Activated T-helper 9 cell treated with anti-CD3 and anti-CD28 coated beads, Interleukin-2, amount 50 U/mL, for 16 hours (primary cell): Measurements from ENCODE around the gene PARP9.

Experiments
- DNase-seq: peaks from one replicate; pipeline ENCODE4 v3.0.0-alpha.2; 2020; ENCODE audit warnings: low read depth

PARP9 gene

DNA sequence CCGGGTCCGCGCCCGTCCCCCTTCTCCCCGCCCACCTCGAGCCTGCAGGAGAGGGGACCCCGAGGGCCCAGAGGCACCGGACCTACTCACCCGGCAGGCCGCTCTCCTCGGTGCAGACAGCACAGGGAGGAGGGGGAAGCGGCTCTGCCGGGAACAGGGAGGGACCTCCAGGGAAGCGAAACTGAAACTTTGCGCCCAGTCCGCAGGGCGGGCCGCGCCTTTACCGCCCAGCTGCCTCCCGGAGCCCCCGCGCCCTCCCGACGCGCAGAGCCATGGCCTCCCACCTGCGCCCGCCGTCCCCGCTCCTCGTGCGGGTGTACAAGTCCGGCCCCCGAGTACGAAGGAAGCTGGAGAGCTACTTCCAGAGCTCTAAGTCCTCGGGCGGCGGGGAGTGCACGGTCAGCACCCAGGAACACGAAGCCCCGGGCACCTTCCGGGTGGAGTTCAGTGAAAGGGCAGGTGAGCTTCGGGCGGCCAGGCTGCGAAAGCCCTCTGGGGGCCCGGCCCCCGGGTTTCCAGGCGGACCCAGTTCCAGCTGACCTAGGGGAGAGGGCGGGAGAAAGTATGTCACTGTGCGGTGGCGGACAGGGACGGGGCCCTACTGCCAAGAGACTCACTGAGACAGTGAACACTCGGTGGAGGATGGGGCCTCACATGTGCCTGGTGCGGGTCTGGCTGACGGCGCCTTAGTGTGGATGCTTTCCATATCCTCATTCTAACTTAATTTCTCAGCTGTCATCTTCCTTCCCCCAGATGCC is at the start of gene PARP9, which contains the start of gene DTX3L:
Gene PARP9, minus strand, starts transcription at position 146 of the 758 bp plus-strand sequence. CDS start 4,680 bp downstream, outside the sequence.
Gene DTX3L, plus strand, starts transcription at position 184 of the 758 bp plus-strand sequence. Its CDS starts 89 bp downstream, at position 273.
- peak; percentile 65 for DNase-seq

DNA sequence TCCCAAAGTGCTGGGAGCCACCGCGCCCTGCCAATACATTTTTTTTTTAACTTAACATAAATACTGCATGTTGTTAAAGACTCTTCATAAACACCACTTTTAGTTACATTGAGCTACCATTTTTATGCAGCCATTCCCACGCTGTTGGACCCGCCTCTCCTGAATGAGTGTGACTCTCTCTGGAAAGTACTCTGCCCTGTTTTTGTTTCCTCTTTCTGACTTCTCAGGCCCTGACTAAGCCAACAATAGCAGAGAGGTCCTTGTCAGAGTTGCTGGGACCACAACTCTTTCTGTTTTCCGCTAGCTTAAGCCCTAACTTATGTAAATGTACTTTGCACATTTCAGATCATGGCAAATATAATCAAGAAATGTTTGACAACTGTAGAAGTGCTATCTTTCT is 48.6 kb upstream of the PARP9 start:
- DNase-seq, result no peak

DNA sequence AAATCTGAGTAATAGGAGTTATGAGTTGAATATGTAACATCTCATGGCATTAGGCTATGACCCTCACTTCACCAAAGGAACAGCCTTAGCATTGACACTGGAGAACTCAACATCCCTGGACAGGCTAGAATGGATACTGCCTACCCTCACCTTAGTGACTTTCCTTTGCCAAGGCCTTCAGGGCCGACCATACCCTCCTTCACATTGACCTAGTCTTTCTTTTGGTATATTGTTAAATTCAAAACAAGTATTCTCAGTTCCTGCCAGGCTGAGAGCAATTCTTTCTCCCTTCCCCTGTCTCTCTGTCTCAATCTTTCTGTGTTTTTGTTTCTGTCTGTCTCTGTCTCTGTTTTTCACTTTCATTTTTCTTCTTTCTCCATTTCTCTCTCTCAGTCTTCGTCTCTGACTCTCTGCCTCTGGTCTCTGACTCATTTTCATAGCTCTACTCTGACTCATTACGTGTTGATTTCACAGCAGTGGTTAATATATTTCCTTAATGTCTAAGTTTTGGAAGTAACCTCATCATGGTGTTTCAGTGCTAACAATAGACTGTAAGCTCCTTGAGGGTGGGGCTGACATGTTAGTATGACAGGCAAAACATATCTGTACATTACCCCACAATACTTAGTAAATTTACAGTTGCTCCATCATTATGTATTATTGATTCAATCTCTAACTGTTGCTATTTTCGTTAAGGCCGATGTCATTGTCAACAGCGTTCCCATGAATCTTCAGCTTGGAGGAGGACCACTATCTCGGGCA is 45.9 kb upstream of the PARP9 start:
- no peak for DNase-seq

- DNase-seq, result no peak
These were observed 44.8 kb upstream of the PARP9 start for GRCh38 chr3:122608916-122609315.

- no peak for DNase-seq
These were observed 42.2 kb upstream of the PARP9 start for GRCh38 chr3:122606330-122606729.

DNA sequence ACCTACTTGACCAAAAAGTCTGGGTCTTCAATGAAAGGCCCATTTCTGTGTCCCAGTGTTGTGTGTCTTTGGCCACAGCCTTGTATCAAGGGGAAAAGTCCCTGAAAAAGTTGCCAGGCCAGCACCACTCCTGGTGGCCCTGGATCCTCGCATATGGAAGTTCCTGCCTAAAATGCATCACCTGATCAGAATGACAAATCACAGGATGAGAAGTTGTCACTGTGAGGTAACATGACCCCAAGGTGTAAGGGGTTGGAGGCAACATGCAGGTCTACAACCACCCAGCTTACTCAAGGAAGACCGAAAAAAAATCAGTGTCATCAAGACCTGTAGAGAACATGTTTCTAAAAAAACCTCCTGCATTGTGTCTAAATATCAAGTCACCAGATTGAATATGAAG is 39.0 kb upstream of the PARP9 start:
- no peak for DNase-seq

GRCh38 chr3:122602011-122602710 is 38.1 kb upstream of the PARP9 start:
- no peak for DNase-seq

DNA sequence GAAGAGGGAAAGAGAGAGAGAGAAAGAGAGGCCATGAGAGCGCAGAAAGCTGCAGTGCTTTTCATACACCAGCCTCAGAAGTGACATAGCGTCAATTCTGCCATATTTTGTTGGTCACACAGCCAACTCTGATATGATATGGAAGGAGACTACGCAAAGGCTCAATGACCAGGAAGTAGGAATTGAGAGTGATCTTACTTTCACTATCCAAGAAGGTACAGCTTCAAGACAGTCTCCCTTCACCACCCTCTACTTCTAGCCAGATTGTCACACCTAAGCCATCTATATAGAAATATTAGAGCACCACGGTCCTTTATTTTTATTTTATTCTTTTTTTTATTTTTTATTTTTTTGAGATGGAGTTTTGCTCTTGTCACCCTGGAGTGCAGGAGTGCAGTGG is 34.5 kb upstream of the PARP9 start:
- no peak for DNase-seq

DNA sequence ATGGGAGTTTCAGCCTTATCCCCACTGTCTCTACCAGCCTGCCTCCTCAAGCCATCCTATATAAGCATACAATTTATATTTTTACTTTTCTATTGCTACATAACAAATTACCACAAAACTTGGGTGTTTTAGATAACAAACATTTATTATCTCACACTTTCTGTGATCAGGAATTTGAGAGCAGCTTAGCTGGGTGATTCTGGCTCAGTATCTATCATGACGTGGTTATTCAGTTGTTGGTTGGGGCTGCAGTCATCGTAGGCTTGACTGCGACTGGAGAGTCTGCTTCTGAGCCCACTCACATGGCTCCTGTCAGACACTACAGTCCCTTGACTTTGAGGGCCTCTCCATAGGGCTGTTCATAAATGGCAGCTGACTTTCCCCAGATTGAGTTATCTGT is 34.1 kb upstream of the PARP9 start:
- no peak for DNase-seq

GRCh38 chr3:122594025-122594424 is 29.9 kb upstream of the PARP9 start:
- DNase-seq, result no peak

- no peak for DNase-seq
These were observed 26.5 kb upstream of the PARP9 start for GRCh38 chr3:122590610-122591009.

DNA sequence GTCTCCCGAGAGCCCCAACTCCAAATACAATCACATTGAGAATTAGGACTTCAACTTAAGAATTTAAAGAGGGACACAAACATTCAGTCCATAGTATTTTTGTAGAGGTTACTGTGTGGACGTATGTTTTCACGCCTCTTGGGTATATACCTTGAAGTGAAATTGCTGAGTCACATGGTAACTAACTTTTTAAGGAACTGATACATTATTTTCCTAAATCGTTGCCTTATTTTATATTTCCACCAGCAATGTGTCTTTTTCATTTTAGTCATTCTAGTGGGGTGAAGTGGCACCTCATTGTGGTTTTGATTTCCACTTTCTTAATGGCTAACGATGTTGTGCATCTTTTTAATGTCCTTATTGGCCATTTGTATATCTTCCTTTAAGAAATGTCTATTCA is 25.2 kb upstream of the PARP9 start:
- DNase-seq, result no peak

GRCh38 chr3:122587572-122587971 is 23.5 kb upstream of the PARP9 start:
- DNase-seq, result no peak

DNA sequence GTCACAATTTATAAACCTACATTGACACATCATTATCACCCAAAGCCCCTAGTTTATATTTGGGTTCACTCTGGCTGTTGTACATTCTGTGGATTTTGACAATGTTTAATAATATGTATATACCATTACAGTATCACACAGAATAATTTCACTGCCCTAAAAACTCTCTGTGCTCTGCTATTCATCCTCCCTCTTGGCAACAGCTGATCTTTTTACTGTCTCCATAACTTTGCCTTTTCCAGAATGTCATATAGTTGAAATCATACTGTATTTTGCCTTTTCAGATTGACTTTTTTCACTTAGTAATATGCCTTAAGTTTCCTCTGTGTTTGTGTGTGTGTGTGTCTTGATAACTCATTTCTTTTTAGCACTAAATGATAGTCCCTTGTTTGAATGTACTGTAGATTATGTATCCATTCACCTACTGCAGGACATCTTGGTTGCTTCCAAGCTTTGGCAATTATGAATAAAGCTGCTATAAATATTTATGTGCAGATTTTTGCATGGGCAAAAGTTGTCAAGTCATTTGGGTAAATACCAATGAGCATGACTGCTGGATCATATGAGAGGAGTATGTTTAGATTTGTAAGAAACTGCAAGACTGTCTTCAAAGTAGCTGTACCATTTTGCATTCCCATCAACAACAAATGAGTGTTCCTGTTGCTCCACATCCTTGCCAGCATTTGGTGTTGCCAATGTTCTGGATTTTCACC is 22.8 kb upstream of the PARP9 start:
- no peak for DNase-seq

DNA sequence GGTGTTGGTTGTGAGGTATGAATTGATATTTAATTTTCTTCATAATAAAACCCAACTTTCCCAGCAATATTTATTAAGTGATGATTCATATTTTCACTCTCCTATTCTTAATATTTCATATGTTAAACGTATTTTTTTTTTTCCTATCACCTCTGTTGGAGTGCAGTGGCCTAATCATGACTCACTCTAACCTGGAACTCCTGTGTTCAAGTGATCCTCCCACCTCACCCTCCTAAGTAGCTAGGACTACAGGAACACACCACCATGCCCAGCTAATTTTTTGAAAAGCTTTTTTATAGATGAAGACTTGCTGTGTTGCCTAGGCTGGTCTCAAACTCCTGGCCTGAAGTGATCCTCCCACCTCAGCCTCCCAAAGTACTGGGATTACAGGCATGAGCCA is 22.0 kb upstream of the PARP9 start:
- no peak for DNase-seq

GRCh38 chr3:122582390-122582789 is 18.3 kb upstream of the PARP9 start:
- DNase-seq, result no peak

GRCh38 chr3:122581622-122582021 is 17.5 kb upstream of the PARP9 start:
- no peak for DNase-seq

DNA sequence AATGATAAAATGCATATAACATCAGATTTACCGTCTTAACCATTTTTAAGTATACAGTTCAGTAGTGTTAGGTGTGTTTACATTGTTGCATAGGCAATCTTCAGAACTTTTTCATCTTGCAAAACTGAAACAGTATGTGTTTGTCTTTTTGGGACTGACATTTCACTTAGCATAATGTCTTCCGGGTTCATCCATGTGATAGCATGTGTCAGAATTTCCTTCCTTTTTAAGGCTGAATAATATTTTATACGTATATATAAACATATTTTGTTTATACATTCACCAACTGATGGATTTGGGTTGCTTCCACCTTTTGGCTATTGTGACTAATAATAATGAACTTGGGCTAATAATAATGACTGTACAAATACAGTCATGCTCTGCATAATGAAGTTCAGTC is 16.4 kb upstream of the PARP9 start:
- DNase-seq, result no peak

DNA sequence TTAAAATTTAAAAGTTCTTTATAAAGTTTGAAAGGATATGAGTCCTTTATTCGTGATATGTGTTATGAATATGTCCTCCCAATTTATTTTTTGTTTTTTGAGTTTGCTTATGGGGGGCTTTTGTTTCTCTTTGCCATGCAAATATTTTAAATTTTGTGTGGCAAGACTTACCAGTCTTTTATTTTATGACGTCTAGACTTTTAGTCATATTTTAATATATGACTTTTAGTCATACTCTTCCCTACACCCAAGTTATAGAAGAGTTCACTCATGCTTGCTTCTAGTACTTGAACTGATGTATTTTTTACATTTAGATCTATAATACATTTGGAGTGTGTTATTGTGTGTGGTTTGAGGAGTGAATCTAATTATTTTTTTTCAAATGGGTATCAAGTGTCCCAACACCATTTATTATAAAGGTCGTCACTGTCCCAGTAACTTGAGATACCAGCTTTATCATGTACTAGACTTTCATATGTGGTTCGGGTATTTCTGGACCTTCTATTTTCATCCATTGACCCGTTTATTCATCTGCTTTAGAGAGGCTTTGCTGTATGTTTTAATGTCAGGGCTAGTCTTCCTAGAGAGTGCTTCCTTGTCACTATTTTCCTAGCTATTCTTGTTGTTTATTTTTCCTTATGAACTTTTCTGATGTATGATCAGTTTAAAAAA is 14.1 kb upstream of the PARP9 start:
- no peak for DNase-seq

- no peak for DNase-seq
These were observed 13.4 kb upstream of the PARP9 start, which contains the start of gene PARP15 for GRCh38 chr3:122577409-122578031. TSS of gene PARP15 (plus strand) at chr3:122577650. CDS start at chr3:122577668, 18 bp downstream.
